OCI-LY1 (cell line): Measurements from ENCODE around the gene PDZD2.

Experiments used
- H2AFZ ChIP-seq: fragments of 200-600 bp; sonication (generic), shearing (Covaris generic); 2 replicates; pipeline ENCODE4 v1.6.0; 2014; ENCODE audit warnings: antibody characterized with exemption, mild to moderate bottlenecking, low read length
- H3F3A ChIP-seq: fragments of 200-600 bp; sonication (generic), shearing (Covaris generic); 2 replicates; pipeline ENCODE4 v1.6.0; 2014; ENCODE audit warnings: mild to moderate bottlenecking, antibody characterized with exemption, low read length, moderate library complexity; ENCODE audit not compliant: insufficient read depth
- H3K27ac ChIP-seq: fragments of 200-600 bp; sonication (generic); 2 replicates; pipeline ENCODE4 v1.5.1; 2014; ENCODE audit warnings: low read length, mixed run types, mild to moderate bottlenecking, low read depth; ENCODE audit not compliant: poor library complexity, severe bottlenecking
- H3K27me3 ChIP-seq: fragments of 200-600 bp; sonication (generic); 2 replicates; pipeline ENCODE4 v1.6.0; 2014; ENCODE audit warnings: antibody characterized with exemption, mild to moderate bottlenecking, low read length, moderate library complexity; ENCODE audit not compliant: insufficient read depth
- H3K36me3 ChIP-seq: fragments of 200-600 bp; sonication (generic); 2 replicates; pipeline ENCODE4 v1.6.1; 2014; ENCODE audit warnings: mild to moderate bottlenecking, antibody characterized with exemption, low read length, moderate library complexity, mixed read lengths; ENCODE audit not compliant: insufficient read depth
- H3K4me1 ChIP-seq: fragments of 200-600 bp; sonication (generic); 2 replicates; pipeline ENCODE4 v1.5.1; 2014; ENCODE audit warnings: mild to moderate bottlenecking, low read length, moderate library complexity; ENCODE audit not compliant: insufficient read depth, severe bottlenecking
- H3K4me2 ChIP-seq: fragments of 200-600 bp; sonication (generic), shearing (Covaris generic); 2 replicates; pipeline ENCODE4 v1.6.1; 2014; ENCODE audit warnings: low read length
- H3K4me3 ChIP-seq: fragments of 200-600 bp; sonication (generic); 2 replicates; pipeline ENCODE4 v1.5.1; 2014; ENCODE audit warnings: low read length, low read depth, mild to moderate bottlenecking, mixed read lengths; ENCODE audit not compliant: poor library complexity, severe bottlenecking
- H3K79me2 ChIP-seq: fragments of 200-600 bp; shearing (Covaris generic); 2 replicates; pipeline ENCODE4 v1.6.1; 2016; ENCODE audit warnings: mixed run types, low read length, mixed read lengths; ENCODE audit not compliant: insufficient read depth
- H3K9ac ChIP-seq: fragments of 200-600 bp; sonication (generic), shearing (Covaris generic); 2 replicates; pipeline ENCODE4 v1.6.1; 2014; ENCODE audit warnings: mild to moderate bottlenecking, low read length, mixed read lengths
- H3K9me2 ChIP-seq: fragments of 200-600 bp; sonication (generic), shearing (Covaris generic); 2 replicates; pipeline ENCODE4 v1.6.1; 2014; ENCODE audit warnings: low read depth, mild to moderate bottlenecking, low read length, mixed read lengths
- H3K9me3 ChIP-seq: fragments of 200-600 bp; shearing (Covaris generic); 2 replicates; pipeline ENCODE4 v1.6.1; 2014; ENCODE audit warnings: low read length, mixed read lengths
- H4K20me1 ChIP-seq: fragments of 200-600 bp; sonication (generic), shearing (Covaris generic); 2 replicates; pipeline ENCODE4 v1.6.0; 2016; ENCODE audit warnings: mild to moderate bottlenecking, low read length; ENCODE audit not compliant: insufficient read depth
- CTCF ChIP-seq: fragments of 200-600 bp; sonication (generic), shearing (Covaris generic); IDR thresholded peaks from 2 replicates; pipeline ENCODE4 v1.5.1; 2017; ENCODE audit warnings: mild to moderate bottlenecking, antibody characterized with exemption, low read length, moderate library complexity, mixed read lengths
- EZH2 ChIP-seq: fragments of 200-600 bp; sonication (generic), shearing (Covaris generic); IDR thresholded peaks from 2 replicates; pipeline ENCODE4 v1.8.0; 2017; ENCODE audit warnings: borderline replicate concordance, mixed run types, mild to moderate bottlenecking, antibody characterized with exemption, low read length, moderate library complexity, mixed read lengths

Gene PDZD2

DNA sequence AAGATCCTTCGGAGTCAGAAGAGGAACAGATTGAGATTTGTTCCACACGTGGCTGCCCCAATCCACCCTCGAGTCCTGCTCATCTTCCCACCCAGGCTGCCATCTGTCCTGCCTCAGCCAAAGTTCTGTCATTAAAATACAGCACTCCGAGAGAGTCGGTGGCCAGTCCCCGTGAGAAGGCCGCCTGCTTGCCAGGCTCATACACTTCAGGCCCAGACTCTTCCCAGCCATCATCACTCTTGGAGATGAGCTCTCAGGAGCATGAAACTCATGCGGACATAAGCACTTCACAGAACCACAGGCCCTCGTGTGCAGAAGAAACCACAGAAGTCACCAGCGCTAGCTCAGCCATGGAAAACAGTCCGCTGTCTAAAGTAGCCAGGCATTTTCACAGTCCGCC lies 449.3 kb downstream of the PDZD2 start:
- H3K4me1 ChIP-seq = peaks cover 4% of the 10 kb centered on the region

DNA sequence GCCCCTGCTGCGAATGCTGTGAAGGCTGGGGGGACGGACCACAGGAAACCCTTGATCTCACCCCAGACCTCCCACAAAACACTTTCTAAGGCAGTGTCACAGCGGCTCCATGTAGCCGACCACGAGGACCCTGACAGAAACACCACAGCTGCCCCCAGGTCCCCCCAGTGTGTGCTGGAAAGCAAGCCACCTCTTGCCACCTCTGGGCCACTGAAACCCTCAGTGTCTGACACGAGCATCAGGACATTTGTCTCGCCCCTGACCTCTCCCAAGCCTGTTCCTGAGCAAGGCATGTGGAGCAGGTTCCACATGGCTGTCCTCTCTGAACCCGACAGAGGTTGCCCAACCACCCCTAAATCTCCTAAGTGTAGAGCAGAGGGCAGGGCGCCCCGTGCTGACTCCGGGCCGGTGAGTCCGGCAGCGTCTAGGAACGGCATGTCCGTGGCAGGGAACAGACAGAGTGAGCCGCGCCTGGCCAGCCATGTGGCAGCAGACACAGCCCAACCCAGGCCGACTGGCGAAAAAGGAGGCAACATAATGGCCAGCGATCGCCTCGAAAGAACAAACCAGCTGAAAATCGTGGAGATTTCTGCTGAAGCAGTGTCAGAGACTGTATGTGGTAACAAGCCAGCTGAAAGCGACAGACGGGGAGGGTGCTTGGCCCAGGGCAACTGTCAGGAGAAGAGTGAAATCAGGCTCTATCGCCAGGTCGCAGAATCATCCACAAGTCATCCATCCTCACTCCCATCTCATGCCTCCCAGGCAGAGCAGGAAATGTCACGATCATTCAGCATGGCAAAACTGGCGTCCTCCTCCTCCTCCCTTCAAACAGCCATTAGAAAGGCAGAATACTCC lies 450.4 kb downstream of the PDZD2 start:
- no peak overlapping the region for H3K4me3 ChIP-seq
- H3K27ac ChIP-seq = no peak overlapping the region
- H3F3A ChIP-seq = no peaks in the 10 kb centered on the region
- no peaks in the 10 kb centered on the region for H3K27me3 ChIP-seq
- H2AFZ ChIP-seq = no peak overlapping the region
- no peak overlapping the region for H3K9ac ChIP-seq
- no peaks in the 10 kb centered on the region for H4K20me1 ChIP-seq
- H3K4me1 ChIP-seq = peaks cover 4% of the 10 kb centered on the region
- TF ChIP-seq CTCF (no peak), EZH2 (no peak)
- H3K9me3 ChIP-seq = no peaks in the 10 kb centered on the region
- H3K9me2 ChIP-seq = no peaks in the 10 kb centered on the region
- no peaks in the 10 kb centered on the region for H3K79me2 ChIP-seq
- H3K36me3 ChIP-seq = peaks cover 8% of the 10 kb centered on the region; the same call in 1 of the 2 replicates
- H3K4me2 ChIP-seq = no peak overlapping the region

More for the DNA sequence above, 449.3 kb downstream of the PDZD2 start:
- H3K79me2 ChIP-seq = no peaks in the 10 kb centered on the region
- H3K9ac ChIP-seq = no peak overlapping the region
- H3F3A ChIP-seq = no peaks in the 10 kb centered on the region
- TF ChIP-seq CTCF (no peak), EZH2 (no peak)
- no peaks in the 10 kb centered on the region for H3K27me3 ChIP-seq
- H3K9me3 ChIP-seq = no peaks in the 10 kb centered on the region
- peaks cover 8% of the 10 kb centered on the region; the same call in 1 of the 2 replicates for H3K36me3 ChIP-seq
- no peak overlapping the region for H3K27ac ChIP-seq
- no peaks in the 10 kb centered on the region for H4K20me1 ChIP-seq
- H3K9me2 ChIP-seq = no peaks in the 10 kb centered on the region
- H3K4me2 ChIP-seq = no peak overlapping the region
- no peak overlapping the region for H2AFZ ChIP-seq
- no peak overlapping the region for H3K4me3 ChIP-seq

DNA sequence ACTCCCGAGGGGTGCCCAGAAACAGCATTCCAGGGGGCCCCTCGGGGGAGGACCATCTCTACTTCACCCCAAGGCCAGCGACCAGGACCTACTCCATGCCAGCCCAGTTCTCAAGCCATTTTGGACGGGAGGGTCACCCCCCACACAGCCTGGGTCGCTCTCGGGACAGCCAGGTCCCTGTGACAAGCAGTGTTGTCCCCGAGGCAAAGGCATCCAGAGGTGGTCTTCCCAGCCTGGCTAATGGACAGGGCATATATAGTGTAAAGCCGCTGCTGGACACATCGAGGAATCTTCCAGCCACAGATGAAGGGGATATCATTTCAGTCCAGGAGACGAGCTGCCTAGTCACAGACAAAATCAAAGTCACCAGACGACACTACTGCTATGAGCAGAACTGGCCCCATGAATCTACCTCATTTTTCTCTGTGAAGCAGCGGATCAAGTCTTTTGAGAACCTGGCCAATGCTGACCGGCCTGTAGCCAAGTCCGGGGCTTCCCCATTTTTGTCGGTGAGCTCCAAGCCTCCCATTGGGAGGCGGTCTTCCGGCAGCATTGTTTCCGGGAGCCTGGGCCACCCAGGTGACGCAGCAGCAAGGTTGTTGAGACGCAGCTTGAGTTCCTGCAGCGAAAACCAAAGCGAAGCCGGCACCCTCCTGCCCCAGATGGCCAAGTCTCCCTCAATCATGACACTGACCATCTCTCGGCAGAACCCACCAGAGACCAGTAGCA lies 451.3 kb downstream of the PDZD2 start:
- no peaks in the 10 kb centered on the region for H3K9me3 ChIP-seq
- H3K27ac ChIP-seq = no peak overlapping the region
- no peaks in the 10 kb centered on the region for H3K9me2 ChIP-seq
- H3K4me3 ChIP-seq = no peak overlapping the region
- H3K4me2 ChIP-seq = no peak overlapping the region
- H3K4me1 ChIP-seq = peaks cover 9% of the 10 kb centered on the region
- no peaks in the 10 kb centered on the region for H3K79me2 ChIP-seq
- H3K27me3 ChIP-seq = no peaks in the 10 kb centered on the region
- TF ChIP-seq EZH2 (no peak), CTCF (no peak)
- H3K36me3 ChIP-seq = peaks cover 5% of the 10 kb centered on the region; the same call in 1 of the 2 replicates
- no peak overlapping the region for H3K9ac ChIP-seq
- H2AFZ ChIP-seq = no peak overlapping the region
- H4K20me1 ChIP-seq = no peaks in the 10 kb centered on the region
- no peaks in the 10 kb centered on the region for H3F3A ChIP-seq
